ENCODE measurements around the gene FAIM2. TPM values are rescaled to one million over a fixed set of nuclear protein-coding genes. Genes with fewer than 3 reads are reported as not detected.
"Not testable (repeated sequence)": the region's sequence is repeated elsewhere in the genome, so short reads cannot be mapped to it uniquely, and the experiment has no call there.

The FAIM2 gene
- total and polyA plus RNA-seq, 2 experiments from 2014 or later: 0.06 to 0.49 TPM

DNA sequence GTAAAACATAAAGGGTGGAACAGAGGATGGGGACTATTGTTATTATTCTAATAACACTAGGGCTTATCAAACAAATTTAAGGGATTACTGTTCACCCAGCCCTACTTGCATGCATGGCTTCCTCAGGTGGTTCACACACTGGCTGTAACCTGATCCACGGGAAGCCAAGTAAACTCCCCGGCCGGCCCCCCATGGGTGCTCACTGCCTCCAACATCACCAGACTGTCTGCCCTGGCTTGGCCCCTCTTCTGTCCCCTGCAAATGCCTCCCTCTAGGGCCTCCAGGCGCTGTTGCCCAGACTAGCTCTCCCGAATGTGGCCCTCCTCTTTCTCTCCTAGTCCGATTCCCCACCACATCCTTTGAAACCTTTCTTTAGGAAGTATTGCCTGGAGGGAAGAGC is 18.6 kb downstream of the FAIM2 start:
- no peaks in the 10 kb centered on the region for H3K9me3 ChIP-seq (ENCODE audit: low read depth)
- DNase-seq (ENCODE audit: low read depth in 1 of 2, low spot score in 1 of 2): no peak
- peaks cover 19% of the 10 kb centered on the region for H3K4me1 ChIP-seq (ENCODE audit: low read depth)
- H3K27me3 ChIP-seq: no peaks in the 10 kb centered on the region
- TF ChIP-seq, protein P1, sequence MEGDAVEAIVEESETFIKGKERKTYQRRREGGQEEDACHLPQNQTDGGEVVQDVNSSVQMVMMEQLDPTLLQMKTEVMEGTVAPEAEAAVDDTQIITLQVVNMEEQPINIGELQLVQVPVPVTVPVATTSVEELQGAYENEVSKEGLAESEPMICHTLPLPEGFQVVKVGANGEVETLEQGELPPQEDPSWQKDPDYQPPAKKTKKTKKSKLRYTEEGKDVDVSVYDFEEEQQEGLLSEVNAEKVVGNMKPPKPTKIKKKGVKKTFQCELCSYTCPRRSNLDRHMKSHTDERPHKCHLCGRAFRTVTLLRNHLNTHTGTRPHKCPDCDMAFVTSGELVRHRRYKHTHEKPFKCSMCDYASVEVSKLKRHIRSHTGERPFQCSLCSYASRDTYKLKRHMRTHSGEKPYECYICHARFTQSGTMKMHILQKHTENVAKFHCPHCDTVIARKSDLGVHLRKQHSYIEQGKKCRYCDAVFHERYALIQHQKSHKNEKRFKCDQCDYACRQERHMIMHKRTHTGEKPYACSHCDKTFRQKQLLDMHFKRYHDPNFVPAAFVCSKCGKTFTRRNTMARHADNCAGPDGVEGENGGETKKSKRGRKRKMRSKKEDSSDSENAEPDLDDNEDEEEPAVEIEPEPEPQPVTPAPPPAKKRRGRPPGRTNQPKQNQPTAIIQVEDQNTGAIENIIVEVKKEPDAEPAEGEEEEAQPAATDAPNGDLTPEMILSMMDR (IDR thresholded peaks at IDR 0.05; ENCODE audit: low read depth, low read length): no peak
- no peak overlapping the region for H3K4me3 ChIP-seq
- no peak overlapping the region for H3K27ac ChIP-seq
- no peaks in the 10 kb centered on the region for H3K36me3 ChIP-seq

DNA sequence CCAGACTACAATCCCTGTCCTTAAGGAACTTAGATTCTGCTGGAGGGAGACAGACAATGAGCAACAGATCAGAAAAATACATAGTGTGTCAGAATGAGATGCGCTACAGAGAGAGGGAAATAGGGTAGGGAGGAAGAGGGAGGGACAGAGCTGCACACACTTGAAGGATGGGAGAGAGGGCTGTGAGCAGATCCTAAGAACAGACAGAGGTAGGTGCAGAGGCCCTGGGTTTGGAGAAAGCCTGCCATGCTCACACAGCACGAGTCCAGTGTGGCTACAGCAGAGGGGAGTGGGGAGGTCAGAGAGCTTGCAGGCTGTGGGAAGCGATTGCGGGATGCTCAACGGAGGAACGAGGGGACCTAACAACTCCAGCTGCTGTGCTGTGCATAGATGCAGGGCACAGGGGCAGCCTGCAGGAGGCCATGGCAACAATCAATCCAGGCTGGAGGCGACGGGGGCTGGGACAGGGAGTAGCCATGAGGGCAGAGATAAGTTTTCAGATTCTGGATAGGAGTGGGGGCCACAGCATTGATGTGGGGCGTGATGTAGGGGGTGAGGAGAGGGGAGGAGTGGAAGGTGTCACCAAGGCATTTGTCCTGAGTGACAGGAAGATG is 20.7 kb downstream of the FAIM2 start:
- TF ChIP-seq, protein P1 (IDR thresholded peaks at IDR 0.05; ENCODE audit: low read depth, low read length): no peak
- no peak overlapping the region for H3K27ac ChIP-seq
- DNase-seq (ENCODE audit: low read depth in 1 of 2, low spot score in 1 of 2): no peak

DNA sequence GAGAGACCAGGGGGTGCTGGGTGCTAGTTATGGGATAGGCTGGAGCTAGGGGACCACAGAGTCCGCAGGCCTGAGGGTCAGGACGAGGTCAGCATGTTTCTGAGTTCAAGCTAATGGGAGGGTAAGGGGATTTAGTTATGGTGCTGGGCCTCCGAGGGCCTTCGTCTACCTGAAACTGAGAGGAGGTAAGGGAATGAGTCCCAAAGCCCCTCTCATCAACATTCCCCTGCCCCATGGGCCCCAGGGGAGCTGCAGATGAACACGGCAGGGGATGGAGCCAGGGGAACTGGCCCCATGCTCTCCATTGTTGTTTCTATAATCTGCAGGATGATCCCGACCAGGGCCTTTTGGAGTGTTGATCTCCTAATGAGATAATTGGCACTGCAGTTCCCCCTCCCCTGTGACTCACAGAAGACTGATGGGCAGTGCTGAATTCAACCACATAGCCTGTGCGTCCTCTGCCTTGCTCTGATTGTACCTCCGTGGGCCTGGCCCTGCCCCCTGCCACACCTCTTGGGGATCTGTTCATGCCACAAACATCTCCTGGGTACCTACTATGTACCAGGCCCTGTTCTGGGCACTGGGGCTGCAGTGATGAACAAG is 21.4 kb downstream of the FAIM2 start:
- no peak overlapping the region for H3K4me3 ChIP-seq
- no peak for DNase-seq (ENCODE audit: low read depth in 1 of 2, low spot score in 1 of 2)
- no peaks in the 10 kb centered on the region for H3K9me3 ChIP-seq (ENCODE audit: low read depth)
- no peaks in the 10 kb centered on the region for H3K36me3 ChIP-seq
- TF ChIP-seq, protein P1 (IDR thresholded peaks at IDR 0.05; ENCODE audit: low read depth, low read length): no peak
- H3K4me1 ChIP-seq (ENCODE audit: low read depth): peaks cover 19% of the 10 kb centered on the region
- no peak overlapping the region for H3K27ac ChIP-seq
- no peaks in the 10 kb centered on the region for H3K27me3 ChIP-seq

More for the DNA sequence above, 20.7 kb downstream of the FAIM2 start:
- peaks cover 19% of the 10 kb centered on the region for H3K4me1 ChIP-seq (ENCODE audit: low read depth)
- no peak overlapping the region for H3K4me3 ChIP-seq
- H3K27me3 ChIP-seq: no peaks in the 10 kb centered on the region
- no peaks in the 10 kb centered on the region for H3K36me3 ChIP-seq
- no peaks in the 10 kb centered on the region for H3K9me3 ChIP-seq (ENCODE audit: low read depth)

DNA sequence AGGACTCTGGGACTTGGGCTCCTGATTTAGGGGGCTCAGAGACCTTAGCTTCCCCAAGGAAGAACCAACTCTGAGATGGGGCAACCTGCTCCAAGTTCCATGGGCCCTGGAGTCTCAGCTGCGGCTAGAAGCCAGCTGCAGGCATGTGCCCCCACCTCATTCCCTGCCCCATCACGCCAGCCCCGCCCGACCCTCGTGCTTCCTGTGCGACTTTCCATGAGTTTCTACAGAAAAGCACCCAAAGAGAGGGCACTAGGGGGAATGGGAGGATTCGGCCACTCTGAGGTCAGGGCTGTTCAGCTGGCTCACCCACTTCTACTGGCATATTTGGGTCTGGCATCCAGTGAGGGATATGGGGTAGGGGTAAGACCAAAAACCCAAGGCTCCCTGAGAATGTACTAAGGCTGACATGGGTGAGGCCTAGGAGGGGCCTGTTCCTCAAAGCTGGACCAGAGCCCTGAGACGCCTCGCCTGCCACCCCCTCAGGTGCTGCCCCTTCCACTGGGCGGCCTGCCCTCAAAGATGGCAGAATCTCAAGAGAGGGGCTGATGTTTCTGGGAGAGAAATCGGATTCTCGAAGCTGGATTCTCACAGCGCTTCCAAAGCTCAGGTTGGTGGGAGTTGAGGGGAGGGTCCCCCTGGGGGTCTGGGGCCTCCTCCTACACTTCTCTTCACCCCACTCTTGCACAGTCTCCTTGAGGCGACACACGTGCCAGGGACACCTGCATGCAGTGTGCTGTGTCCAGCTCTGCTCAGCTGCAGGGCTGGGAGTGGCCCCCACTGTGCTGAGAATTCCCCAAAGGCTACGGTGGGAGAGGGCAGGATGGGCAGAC is 22.1 kb downstream of the FAIM2 start:
- no peak for DNase-seq (ENCODE audit: low read depth in 1 of 2, low spot score in 1 of 2)
- Histone ChIP-seq H3K27ac (no peak overlapping the region), H3K27me3 (no peaks in the 10 kb centered on the region), H3K4me1 (ENCODE audit: low read depth) (peaks cover 19% of the 10 kb centered on the region), H3K9me3 (ENCODE audit: low read depth) (no peaks in the 10 kb centered on the region), H3K36me3 (no peaks in the 10 kb centered on the region), H3K4me3 (no peak overlapping the region)
- TF ChIP-seq, protein P1 (IDR thresholded peaks at IDR 0.05; ENCODE audit: low read depth, low read length): no peak

DNA sequence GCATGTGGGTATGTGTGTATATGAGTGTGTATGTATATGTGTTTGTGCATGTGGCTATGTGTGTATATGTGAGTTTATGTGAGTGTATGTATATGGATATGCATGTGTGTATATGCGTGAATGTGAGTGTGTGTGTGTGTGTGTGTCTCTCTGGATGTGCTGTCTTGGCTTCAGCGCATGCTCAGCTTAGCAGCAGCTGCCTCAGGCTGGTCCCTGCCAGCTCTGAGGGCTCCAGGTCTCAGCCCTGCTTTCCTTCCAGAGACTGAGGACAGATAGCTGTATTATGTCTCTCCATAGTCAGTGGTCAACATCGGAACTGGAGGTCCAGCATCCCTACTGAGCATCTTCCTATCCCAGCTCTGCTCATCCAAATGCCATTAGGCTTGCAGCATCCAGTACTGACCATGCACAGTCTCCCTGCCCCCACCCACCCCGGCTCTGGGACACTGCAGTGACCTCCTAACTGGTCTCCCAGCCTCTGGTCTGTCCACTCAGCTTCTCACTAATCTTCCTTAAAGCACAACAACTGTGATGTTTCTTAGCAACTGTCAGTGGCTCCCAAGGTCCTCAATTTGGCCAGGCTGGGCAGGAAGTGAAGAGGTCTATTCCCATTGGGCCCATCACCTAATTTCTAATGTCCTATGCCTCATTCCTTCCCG is 22.8 kb downstream of the FAIM2 start:
- Histone ChIP-seq H3K4me3 (no peak overlapping the region), H3K27me3 (no peaks in the 10 kb centered on the region), H3K4me1 (ENCODE audit: low read depth) (peaks cover 18% of the 10 kb centered on the region), H3K36me3 (no peaks in the 10 kb centered on the region), H3K9me3 (ENCODE audit: low read depth) (no peaks in the 10 kb centered on the region), H3K27ac (no peak overlapping the region)
- no peak for DNase-seq (ENCODE audit: low read depth in 1 of 2, low spot score in 1 of 2)
- TF ChIP-seq, protein P1 (IDR thresholded peaks at IDR 0.05; ENCODE audit: low read depth, low read length): no peak

DNA sequence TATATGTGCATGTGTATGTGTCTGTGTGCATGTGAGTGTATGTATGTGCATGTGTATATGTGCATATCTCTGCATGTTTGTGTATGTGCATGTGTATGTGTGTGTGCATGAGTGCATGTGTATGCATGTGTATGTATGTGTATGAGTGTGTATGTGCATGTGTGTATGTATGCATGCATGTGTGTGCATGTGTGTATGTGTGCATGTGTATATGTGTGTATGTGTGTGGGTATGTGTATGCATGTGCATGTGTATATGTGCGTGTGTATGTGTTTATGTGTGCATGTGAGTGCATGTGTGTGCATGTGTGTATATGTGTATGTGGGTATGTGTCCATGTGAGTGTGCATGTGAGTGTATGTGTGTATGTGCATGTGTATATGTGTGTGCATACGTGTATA is 24.6 kb downstream of the FAIM2 start:
- H3K27ac ChIP-seq; H3K27me3 ChIP-seq; H3K36me3 ChIP-seq; H3K4me3 ChIP-seq; DNase-seq (ENCODE audit: low read depth in 1 of 2, low spot score in 1 of 2); H3K9me3 ChIP-seq (ENCODE audit: low read depth): not testable (repeated sequence)
- H3K4me1 ChIP-seq (ENCODE audit: low read depth): peaks cover 15% of the 10 kb centered on the region
